ENCODE measurements around the gene SLC39A11. TPM values are rescaled to one million over a fixed set of nuclear protein-coding genes. Genes with fewer than 3 reads are reported as not detected.

SLC39A11 gene
- total RNA-seq, 1 experiment from 2014 or later, result 46.4 TPM

DNA sequence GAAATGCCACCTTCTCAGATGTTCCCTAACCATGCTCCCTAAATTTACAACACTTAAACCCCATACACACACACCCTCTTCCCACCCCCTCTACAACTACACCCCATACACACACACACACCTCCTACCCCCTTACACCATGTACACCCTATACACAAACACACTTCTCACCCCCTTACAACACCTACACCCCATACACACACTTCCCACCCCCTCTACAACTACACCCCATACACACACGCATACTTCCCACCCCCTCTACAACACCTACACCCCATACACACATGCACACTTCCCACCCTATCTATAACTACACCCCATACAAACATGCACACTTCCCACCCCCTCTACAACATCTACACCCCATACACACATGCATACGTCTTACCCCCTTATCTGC is 172.0 kb downstream of the SLC39A11 start (continued):
- TF ChIP-seq, protein P1, sequence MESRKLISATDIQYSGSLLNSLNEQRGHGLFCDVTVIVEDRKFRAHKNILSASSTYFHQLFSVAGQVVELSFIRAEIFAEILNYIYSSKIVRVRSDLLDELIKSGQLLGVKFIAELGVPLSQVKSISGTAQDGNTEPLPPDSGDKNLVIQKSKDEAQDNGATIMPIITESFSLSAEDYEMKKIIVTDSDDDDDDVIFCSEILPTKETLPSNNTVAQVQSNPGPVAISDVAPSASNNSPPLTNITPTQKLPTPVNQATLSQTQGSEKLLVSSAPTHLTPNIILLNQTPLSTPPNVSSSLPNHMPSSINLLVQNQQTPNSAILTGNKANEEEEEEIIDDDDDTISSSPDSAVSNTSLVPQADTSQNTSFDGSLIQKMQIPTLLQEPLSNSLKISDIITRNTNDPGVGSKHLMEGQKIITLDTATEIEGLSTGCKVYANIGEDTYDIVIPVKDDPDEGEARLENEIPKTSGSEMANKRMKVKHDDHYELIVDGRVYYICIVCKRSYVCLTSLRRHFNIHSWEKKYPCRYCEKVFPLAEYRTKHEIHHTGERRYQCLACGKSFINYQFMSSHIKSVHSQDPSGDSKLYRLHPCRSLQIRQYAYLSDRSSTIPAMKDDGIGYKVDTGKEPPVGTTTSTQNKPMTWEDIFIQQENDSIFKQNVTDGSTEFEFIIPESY (IDR thresholded peaks at IDR 0.05; ENCODE audit: extremely low read depth, insufficient replicate concordance, low read length), result no peak
- TF ChIP-seq SRF (IDR thresholded peaks at IDR 0.05; ENCODE audit: low read depth), result no peak

DNA sequence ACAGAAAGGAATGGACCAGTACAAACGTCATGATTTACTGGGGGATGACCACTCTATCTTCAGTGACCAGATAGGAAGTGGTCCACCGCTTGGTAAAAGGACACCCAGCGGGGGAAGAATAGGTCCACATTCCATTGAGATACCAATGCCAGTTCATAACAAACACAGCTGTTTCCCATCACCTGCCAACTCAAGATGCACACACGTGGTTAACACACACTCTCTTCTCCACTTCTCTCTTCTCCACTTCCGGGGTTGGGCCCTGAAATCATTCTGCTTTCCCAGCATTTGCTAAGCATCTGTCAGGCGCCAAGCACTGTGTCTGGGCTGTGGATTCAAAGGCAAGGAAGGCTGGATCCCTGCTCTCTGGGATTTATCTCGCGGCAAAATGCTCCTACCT is 175.5 kb downstream of the SLC39A11 start:
- no peaks in the 10 kb centered on the region for H3K9me3 ChIP-seq (ENCODE audit: control insufficient read depth in 1 of 2, insufficient read depth in 1 of 2, low read depth in 1 of 2, low read length in 2 of 2)
- ChIA-PET POLR2A (no interaction called here), RAD21 (ENCODE audit: low non-redundant PET in 1 of 2, low total read pairs in 2 of 2, uncharacterized antibody in 2 of 2, unreplicated experiment in 2 of 2) (no interaction called here), CTCF (no interaction called here)
- H3K36me3 ChIP-seq (ENCODE audit: control insufficient read depth in 1 of 2, insufficient read depth in 2 of 2, low read length in 2 of 2), result no peaks in the 10 kb centered on the region
- ATAC-seq (no peak), DNase-seq (ENCODE audit: low read depth, low spot score) (no peak)
- no peaks in the 10 kb centered on the region for H3K9me2 ChIP-seq (ENCODE audit: insufficient read depth)
- TF ChIP-seq EZH2 (IDR thresholded peaks at IDR 0.05) (no peak), YY1 (IDR thresholded peaks at IDR 0.05; ENCODE audit: extremely low read depth, insufficient replicate concordance, low read depth, low read length) (no peak), CEBPB (IDR thresholded peaks at IDR 0.05; ENCODE audit: low read depth) (no peak), EZH2phosphoT487 (IDR thresholded peaks at IDR 0.05; ENCODE audit: borderline replicate concordance) (no peak), JUND (IDR thresholded peaks at IDR 0.05) (no peak), SP1 (IDR thresholded peaks at IDR 0.05; ENCODE audit: low read depth) (no peak)
- TF ChIP-seq, protein P2, sequence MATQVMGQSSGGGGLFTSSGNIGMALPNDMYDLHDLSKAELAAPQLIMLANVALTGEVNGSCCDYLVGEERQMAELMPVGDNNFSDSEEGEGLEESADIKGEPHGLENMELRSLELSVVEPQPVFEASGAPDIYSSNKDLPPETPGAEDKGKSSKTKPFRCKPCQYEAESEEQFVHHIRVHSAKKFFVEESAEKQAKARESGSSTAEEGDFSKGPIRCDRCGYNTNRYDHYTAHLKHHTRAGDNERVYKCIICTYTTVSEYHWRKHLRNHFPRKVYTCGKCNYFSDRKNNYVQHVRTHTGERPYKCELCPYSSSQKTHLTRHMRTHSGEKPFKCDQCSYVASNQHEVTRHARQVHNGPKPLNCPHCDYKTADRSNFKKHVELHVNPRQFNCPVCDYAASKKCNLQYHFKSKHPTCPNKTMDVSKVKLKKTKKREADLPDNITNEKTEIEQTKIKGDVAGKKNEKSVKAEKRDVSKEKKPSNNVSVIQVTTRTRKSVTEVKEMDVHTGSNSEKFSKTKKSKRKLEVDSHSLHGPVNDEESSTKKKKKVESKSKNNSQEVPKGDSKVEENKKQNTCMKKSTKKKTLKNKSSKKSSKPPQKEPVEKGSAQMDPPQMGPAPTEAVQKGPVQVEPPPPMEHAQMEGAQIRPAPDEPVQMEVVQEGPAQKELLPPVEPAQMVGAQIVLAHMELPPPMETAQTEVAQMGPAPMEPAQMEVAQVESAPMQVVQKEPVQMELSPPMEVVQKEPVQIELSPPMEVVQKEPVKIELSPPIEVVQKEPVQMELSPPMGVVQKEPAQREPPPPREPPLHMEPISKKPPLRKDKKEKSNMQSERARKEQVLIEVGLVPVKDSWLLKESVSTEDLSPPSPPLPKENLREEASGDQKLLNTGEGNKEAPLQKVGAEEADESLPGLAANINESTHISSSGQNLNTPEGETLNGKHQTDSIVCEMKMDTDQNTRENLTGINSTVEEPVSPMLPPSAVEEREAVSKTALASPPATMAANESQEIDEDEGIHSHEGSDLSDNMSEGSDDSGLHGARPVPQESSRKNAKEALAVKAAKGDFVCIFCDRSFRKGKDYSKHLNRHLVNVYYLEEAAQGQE (IDR thresholded peaks at IDR 0.05; ENCODE audit: low read depth), result no peak
- TF ChIP-seq, protein P3, sequence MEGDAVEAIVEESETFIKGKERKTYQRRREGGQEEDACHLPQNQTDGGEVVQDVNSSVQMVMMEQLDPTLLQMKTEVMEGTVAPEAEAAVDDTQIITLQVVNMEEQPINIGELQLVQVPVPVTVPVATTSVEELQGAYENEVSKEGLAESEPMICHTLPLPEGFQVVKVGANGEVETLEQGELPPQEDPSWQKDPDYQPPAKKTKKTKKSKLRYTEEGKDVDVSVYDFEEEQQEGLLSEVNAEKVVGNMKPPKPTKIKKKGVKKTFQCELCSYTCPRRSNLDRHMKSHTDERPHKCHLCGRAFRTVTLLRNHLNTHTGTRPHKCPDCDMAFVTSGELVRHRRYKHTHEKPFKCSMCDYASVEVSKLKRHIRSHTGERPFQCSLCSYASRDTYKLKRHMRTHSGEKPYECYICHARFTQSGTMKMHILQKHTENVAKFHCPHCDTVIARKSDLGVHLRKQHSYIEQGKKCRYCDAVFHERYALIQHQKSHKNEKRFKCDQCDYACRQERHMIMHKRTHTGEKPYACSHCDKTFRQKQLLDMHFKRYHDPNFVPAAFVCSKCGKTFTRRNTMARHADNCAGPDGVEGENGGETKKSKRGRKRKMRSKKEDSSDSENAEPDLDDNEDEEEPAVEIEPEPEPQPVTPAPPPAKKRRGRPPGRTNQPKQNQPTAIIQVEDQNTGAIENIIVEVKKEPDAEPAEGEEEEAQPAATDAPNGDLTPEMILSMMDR (IDR thresholded peaks at IDR 0.05 in 2 of 3, conservative IDR thresholded peaks at IDR 0.05 in 1 of 3; ENCODE audit: borderline replicate concordance in 1 of 3, insufficient read depth in 1 of 3, low read depth in 2 of 3, low read length in 2 of 3), result no peak
- H3K79me2 ChIP-seq (ENCODE audit: insufficient read depth, low read length), result no peaks in the 10 kb centered on the region
- no peak overlapping the region for H3K4me2 ChIP-seq (ENCODE audit: low read length)
- H3K4me3 ChIP-seq (replicated peaks in 1 of 2; ENCODE audit: low read depth in 1 of 2, low read length in 2 of 2), result no peak overlapping the region
- intact Hi-C loops (cut with micrococcal nuclease), result no loop called here
- H3K9ac ChIP-seq (ENCODE audit: low read length), result no peak overlapping the region
- BruUV-seq (replicated peaks), result no TSS peak
- no peak overlapping the region for H2AFZ ChIP-seq (ENCODE audit: low read depth, low read length, poor library complexity, severe bottlenecking)
- peaks cover 7 to 11% of the 10 kb centered on the region in 2 experiments; a peak in 2 of 4 replicates for H3K4me1 ChIP-seq (ENCODE audit: control insufficient read depth in 1 of 2, insufficient read depth in 2 of 2, low read length in 2 of 2)
- H3K27me3 ChIP-seq (ENCODE audit: insufficient read depth, low read length), result no peaks in the 10 kb centered on the region
- no peak overlapping the region for H3K27ac ChIP-seq (ENCODE audit: low read depth, low read length)
- H4K20me1 ChIP-seq (ENCODE audit: insufficient read depth), result no peaks in the 10 kb centered on the region
